T47D (cell line): ENCODE measurements around the gene NTNG1.

ENCODE experiments used
- DNase-seq, 2 experiments: peaks; one replicate each; pipeline versions ENCODE4 v3.0.0 to v3.0.0-alpha.2; 2011 to 2012; ENCODE audit warnings: low read depth in 1 of 2, low spot score in 1 of 2
- JUND ChIP-seq: IDR thresholded peaks from 2 replicates; pipeline ENCODE4 v1.6.1; 2012; ENCODE audit warnings: low read depth
- in situ Hi-C: cut with HindIII; loops from 2 replicates; pipeline ENCODE4 v1.10.0; 2016; ENCODE audit warnings: low sequenced_read_pairs, low pct_unique_long_range_greater_than_20kb

The NTNG1 gene

DNA sequence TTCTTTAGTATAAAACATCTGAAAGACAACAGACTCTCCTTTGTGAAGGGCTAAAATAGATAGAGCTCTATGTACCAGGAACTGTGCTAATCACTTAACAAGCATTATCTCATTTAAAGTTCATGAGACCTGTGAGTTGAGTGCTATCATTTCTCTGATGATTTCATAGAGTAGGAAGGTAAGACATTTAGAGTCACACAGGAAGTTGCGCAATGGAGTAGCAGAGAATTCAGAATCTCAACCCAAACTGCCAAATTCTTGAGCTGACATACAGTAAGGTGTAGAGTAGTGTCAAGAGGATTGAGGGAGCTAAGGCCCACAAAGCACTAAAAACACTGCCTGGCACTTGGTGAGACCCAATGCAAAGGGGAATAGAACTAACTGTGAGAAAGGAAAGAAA is 384.3 kb downstream of the NTNG1 start:
- no peak for TF ChIP-seq JUND
- in situ Hi-C loops, result no loop called here
- no peak for DNase-seq

DNA sequence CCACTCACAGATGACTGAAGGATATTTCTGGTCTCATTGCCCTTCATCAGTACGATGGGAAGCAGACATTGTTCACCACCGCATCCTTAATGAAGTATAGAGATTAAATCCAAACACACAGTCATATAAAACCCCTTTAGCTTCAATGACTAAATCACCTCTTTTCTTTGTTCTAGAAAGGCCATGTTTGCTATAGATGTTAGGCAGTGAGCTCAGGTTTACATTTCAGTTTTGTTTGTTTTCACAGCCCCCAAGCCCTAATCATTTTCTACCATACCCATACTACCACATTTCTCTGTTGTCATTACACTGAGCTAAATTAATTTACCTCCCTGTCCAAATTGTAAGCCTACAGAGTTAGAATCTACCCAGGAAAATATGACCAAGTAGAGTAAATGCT is 385.1 kb downstream of the NTNG1 start:
- DNase-seq, result no peak
- TF ChIP-seq JUND, result no peak
- in situ Hi-C loops, result no loop called here

DNA sequence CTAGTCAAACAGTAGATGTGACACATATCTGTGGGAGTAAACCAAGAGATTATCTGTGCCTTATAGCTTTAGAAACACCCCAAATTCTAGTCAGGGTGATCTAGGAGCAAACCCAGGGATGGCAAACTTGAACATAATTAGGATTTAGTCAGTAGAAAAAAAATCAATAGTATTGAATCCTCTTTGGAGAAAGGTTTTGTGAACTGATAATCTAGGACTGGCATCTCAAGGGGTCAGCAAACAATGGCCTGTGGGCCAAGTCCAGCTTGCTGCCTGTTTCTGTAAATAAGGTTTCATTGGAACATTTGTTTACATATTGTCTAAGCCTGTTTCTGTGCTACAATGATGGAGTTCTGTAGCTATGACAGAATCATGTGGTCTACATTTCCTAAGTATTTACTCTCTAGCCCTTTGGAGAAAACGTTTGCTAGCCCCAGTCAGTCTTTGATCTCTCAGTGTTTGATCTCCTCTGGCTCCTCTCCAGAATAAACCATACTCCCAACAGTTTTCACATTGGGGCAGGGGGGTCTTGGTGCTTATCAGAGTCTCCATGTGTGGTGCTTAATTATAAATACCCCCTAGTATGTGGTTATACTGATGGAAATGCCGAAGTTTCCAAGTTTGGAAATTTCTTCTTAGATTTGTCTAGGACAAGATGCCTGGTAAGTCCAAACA is 385.8 kb downstream of the NTNG1 start:
- no peak for TF ChIP-seq JUND
- in situ Hi-C loops, result no loop called here
- no peak for DNase-seq

DNA sequence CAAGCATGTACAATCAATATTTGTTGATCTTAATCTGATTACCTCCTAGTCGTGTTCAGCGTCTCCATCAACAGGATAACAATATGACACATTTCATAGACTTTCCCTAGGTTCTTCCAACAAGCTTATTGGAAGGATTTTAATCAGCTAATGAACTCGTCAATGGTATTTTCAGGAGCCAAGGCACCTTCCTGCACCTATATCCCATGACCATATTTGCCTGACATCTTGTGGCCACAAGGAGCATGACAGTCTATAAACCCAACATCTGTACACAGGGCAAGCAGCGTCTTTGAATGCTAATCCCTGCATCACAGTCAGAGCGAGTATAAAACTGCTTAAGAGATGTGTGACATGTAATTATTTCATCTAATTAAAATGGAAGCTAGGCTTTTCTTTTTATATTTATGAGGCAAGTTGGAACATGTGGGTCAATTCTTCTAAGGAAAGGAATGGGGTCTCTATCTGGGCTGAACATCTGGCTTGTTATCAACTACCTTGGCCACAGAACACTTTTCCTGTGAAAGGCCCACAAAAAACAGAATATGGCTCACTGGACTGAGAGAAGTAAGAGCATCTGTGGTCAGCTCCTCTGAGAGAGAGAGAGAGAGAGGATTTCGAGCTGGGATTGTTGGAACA is 388.8 kb downstream of the NTNG1 start:
- peak; percentile 34 to 72 for DNase-seq
- no peak for TF ChIP-seq JUND
- in situ Hi-C loops, result no loop called here

DNA sequence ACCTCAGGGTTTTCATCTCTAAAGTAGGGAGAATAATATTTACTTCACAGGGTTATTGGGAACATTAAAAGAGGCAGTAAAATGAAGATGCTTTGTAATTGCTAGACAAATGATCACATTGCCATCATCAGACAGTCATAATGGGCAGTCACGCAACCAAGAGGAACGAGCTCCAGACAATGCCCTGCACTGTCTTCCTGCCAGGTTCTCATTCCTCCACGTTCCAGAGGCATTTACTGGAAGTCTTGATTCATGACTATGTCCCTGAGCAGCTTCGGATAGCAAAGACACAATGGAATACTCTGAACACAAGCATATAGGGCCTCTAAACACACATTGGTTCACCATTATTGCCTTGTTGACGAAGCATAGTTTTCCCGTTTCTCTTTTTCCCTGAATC is 389.7 kb downstream of the NTNG1 start:
- TF ChIP-seq JUND, result no peak
- in situ Hi-C loops, result no loop called here
- DNase-seq, result no peak

DNA sequence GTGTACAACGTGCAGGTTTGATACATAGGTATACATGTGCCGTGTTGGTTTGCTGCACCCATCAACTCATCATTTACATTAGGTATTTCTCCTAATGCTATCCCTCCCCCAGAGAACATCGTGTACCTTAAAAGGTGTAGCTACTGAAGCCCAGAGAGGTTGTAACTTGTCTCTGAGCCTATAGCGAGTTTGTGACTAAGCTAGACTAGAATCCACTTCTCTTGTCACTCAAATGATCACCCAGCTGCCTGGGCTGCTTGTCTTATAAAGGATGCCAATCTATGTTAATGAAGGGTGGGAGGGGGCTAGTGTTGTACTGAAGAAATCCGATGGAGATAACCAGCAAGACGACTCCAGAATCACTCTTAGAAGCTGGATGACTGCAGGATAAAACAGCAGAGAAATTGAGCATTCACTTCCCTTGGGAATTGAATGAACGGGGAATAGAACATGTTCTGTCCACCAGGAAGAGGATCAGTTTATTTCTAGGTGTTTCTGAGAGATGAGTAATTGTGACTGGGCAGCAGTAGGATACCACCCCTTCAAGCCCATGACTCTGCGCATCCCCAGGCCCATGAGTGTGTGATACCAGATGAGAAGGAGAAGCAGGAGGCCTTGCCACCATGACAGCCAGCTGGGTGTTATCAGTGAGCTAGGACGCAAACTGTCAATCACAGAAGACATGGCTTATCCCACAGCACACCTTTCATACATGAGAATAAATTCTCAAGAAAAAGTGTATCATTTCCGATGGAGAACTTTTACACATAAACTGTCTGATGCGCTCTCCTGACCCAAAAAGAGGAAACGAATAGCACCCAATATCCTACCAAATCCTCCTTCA is 390.4 kb downstream of the NTNG1 start:
- DNase-seq, result no peak
- in situ Hi-C loops, result no loop called here
- TF ChIP-seq JUND, result no peak

DNA sequence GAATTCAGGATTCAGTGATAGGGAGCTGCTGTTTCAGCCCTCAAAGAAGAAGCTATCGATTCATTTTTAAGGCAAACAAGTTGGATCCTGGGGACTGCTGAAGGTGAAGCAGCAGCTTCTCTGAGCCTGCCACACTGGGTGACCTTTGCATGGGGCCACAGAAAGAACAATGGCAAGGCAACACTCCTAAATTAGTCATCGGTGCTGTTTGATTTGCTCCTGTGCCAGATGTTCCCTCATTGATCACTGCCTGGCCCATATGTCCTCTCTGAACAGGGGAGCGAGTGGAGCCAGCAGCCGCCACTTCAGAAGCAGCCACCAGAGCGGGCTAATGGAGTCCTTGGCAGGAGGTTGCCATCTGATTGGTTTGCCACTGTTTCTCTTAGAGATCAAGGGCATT is 391.5 kb downstream of the NTNG1 start:
- in situ Hi-C loops, result no loop called here
- DNase-seq, result no peak
- no peak for TF ChIP-seq JUND
